HFFc6 (cell line): ENCODE results near the gene ALDH4A1. TPM values are rescaled to one million over a fixed set of nuclear protein-coding genes. Genes with fewer than 3 reads are reported as not detected.
A peak's percentile ranks its signal among the peaks of the same experiment; 100 is the strongest.
"Not testable (repeated sequence)": the region's sequence is repeated elsewhere in the genome, so short reads cannot be mapped to it uniquely, and the experiment has no call there.

Experiments used
- DNase-seq: peaks from one replicate; pipeline ENCODE4 v3.0.0-alpha.2; 2018
- H3K27ac Mint-ChIP-seq: 2 replicates; pipeline ENCODE4 v1.8.0; 2020; ENCODE audit warnings: mild to moderate bottlenecking, mixed read lengths
- H3K27me3 Mint-ChIP-seq: 2 replicates; pipeline ENCODE4 v1.8.0; 2021; ENCODE audit warnings: mild to moderate bottlenecking, moderate library complexity, mixed read lengths; ENCODE audit not compliant: insufficient read depth
- H3K36me3 Mint-ChIP-seq: 2 replicates; pipeline ENCODE4 v1.8.0; 2021; ENCODE audit warnings: low read depth, mixed read lengths
- H3K4me1 Mint-ChIP-seq: 2 replicates; pipeline ENCODE4 v1.8.0; 2020; ENCODE audit warnings: low read depth, mixed read lengths
- H3K4me3 Mint-ChIP-seq: 2 replicates; pipeline ENCODE4 v1.8.0; 2020; ENCODE audit warnings: mild to moderate bottlenecking, moderate library complexity, mixed read lengths
- H3K9me3 Mint-ChIP-seq: 2 replicates; pipeline ENCODE4 v1.8.0; 2020; ENCODE audit warnings: mild to moderate bottlenecking, mixed read lengths
- CTCF ChIP-seq: fragments of 200-600 bp; sonication (generic); IDR thresholded peaks from 2 replicates; pipeline ENCODE4 v1.5.0; 2021; ENCODE audit warnings: antibody characterized with exemption, mild to moderate bottlenecking
- total RNA-seq, 6 experiments: library from RNA; stranded (reverse); fragmentation: NEBNext Ultra II Directional; extraction: Animal tissue kit (Norgen Biotek cat#: 25700); gene quantifications; 2 replicates in 1 of 6; 3 replicates in 5 of 6; pipeline ENCODE4 v1.2.3, GENCODE V29; 2021

ALDH4A1 gene
- total RNA-seq, 6 experiments from 2014 or later: 18.3 to 24.1 (median 20.2) TPM

DNA sequence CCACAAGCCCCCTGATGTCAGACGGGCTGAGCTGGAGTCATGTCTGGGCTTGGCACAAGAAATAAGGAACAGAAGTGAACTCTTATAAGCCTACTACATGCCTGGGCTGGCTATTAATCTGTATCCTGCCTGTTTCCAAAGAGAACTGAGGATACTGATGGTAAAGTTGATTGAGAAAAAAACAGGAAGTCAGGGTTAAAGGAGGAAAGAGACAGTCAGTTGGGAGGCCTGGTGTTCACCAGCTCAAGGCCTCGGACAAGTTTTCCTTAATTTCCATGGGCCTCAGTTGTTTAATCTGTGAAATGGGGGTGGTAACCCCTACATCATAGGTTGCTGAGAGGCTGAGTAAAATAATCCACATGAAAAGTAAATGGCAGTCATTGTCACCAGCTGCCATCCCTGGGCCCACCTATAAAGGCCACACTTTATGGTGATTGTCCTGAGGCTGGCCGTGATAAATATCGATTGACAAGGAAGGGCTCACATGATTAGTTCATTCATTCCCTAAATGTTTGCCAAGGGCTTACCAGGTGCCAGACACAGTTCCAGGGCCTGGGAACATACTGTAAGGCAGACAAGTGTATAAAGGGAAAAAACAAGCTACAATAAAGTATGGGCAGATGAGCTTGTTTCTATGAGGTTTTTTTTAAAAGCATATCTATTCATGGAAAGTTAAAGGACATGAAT is 2.8 kb downstream of the ALDH4A1 start:
- H3K27ac Mint-ChIP-seq: no peak overlapping the region
- DNase-seq: no peak

GRCh38 chr1:18898567-18898966 is 3.8 kb downstream of the ALDH4A1 start:
- H3K9me3 Mint-ChIP-seq: no peaks in the 10 kb centered on the region
- H3K4me3 Mint-ChIP-seq: no peak overlapping the region
- no peak for TF ChIP-seq CTCF
- no peak for DNase-seq
- H3K27me3 Mint-ChIP-seq: no peaks in the 10 kb centered on the region
- peaks cover 30% of the 10 kb centered on the region for H3K4me1 Mint-ChIP-seq
- no peaks in the 10 kb centered on the region for H3K36me3 Mint-ChIP-seq
- H3K27ac Mint-ChIP-seq: no peak overlapping the region

More for the DNA sequence above, 2.8 kb downstream of the ALDH4A1 start:
- H3K27me3 Mint-ChIP-seq: peaks cover 1% of the 10 kb centered on the region; the same call in 1 of the 2 replicates
- no peaks in the 10 kb centered on the region for H3K36me3 Mint-ChIP-seq
- H3K4me1 Mint-ChIP-seq: peaks cover 37% of the 10 kb centered on the region
- H3K4me3 Mint-ChIP-seq: no peak overlapping the region
- H3K9me3 Mint-ChIP-seq: no peaks in the 10 kb centered on the region
- no peak for TF ChIP-seq CTCF

DNA sequence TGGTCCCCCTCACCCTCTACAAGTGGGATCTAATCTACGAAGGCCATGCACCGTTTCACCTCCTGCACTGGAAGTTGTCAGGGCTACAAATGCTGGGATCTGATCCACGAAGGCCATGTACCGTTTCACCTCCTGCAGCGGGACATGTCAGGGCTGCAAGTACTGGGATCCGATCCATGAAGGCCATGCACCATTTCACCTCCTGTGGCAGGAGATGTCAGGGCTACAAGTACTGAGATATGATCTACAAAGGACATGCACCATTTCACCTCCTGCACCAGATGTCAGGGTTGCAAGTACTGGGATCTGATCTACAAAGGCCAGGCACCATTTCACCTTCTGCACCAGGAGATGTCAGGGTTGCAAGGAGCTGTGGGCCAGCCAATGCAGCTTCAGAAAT is 7.0 kb downstream of the ALDH4A1 start:
- no peaks in the 10 kb centered on the region for H3K27me3 Mint-ChIP-seq
- no peak for TF ChIP-seq CTCF

DNA sequence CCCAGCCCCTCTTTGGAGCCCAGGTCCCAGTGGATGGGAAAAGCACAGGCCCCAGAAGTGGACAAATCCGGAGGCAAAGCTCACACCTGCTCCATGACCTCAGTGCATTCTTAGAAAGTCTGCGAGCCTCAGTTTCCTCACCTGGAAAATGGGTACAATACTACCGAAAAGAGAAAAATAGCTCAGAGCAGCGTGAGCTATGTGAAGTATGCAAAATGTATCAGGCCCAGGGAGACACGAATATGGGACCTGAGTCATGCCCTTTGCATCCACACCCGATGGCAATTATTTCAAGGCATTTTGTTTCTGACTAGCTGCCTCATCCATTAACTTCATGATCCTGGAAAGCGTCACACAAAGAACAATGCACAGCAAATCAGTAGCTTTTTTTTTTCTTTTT is 9.2 kb downstream of the ALDH4A1 start:
- H3K4me3 Mint-ChIP-seq: no peak overlapping the region
- H3K9me3 Mint-ChIP-seq: no peaks in the 10 kb centered on the region
- peaks cover 32% of the 10 kb centered on the region for H3K4me1 Mint-ChIP-seq
- TF ChIP-seq CTCF: no peak
- no peaks in the 10 kb centered on the region for H3K27me3 Mint-ChIP-seq
- H3K27ac Mint-ChIP-seq: no peak overlapping the region
- peak; percentile 21 for DNase-seq
- H3K36me3 Mint-ChIP-seq: no peaks in the 10 kb centered on the region

More for the DNA sequence above, 7.0 kb downstream of the ALDH4A1 start:
- Mint-ChIP-seq H3K4me3 (no peak overlapping the region), H3K27ac (no peak overlapping the region), H3K4me1 (peaks cover 32% of the 10 kb centered on the region), H3K36me3 (no peaks in the 10 kb centered on the region), H3K9me3 (no peaks in the 10 kb centered on the region)
- DNase-seq: no peak

DNA sequence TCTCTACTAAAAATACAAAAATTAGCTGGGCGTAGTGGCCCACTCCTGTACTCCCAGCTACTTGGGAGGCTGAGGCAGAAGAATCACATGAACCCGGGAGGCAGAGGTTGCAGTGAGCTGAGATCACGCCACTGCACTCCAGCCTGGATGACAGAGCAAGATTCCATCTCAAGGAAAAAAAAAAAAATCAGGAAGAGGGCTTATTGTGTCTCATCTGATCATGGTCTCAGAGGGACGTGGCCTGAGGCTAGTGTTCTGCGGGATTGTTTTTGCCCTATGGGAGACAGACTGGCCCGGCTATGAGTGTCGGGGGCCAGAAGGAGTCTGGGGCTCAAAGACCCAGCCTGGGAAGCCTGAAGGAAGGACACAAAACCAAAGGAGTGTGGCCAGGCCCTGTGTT is 10.5 kb downstream of the ALDH4A1 start:
- H3K4me1 Mint-ChIP-seq: peaks cover 32% of the 10 kb centered on the region
- not testable (repeated sequence) for H3K4me3 Mint-ChIP-seq, H3K36me3 Mint-ChIP-seq, DNase-seq, H3K27me3 Mint-ChIP-seq, H3K9me3 Mint-ChIP-seq
- peak overlapping the region; percentile 14; the same call in 1 of the 2 replicates for H3K27ac Mint-ChIP-seq

DNA sequence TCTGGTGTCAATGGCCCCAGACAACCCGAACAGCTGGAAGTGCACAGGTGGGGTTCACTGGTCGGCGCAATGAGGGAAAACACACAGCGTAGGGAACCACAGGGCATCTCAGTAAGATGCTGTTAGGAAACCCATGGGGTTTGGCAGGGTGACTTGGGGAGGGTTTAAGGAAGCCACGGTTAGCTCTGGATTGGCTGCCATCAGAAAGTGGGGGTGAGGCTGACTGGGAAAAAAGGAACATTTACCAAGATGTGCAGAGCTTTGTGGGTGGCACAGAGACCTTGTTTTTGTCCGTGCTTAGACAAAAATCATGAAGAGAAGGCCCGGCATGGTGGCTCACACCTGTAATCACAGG is 11.0 kb downstream of the ALDH4A1 start:
- Mint-ChIP-seq H3K4me1 (peaks cover 32% of the 10 kb centered on the region), H3K27me3 (0 out of 2 replicates have a peak, but pooled peaks cover 2% of the 10 kb centered on the region), H3K4me3 (no peak overlapping the region), H3K36me3 (no peaks in the 10 kb centered on the region), H3K9me3 (no peaks in the 10 kb centered on the region), H3K27ac (peak overlapping the region; percentile 14; the same call in 1 of the 2 replicates)
- DNase-seq: no peak
- TF ChIP-seq CTCF: no peak
